GM23338 (cell line): Measurements from ENCODE around the gene FOXP1. TPM values are rescaled to one million over a fixed set of nuclear protein-coding genes. Genes with fewer than 3 reads are reported as not detected.

ENCODE experiments used
- ATAC-seq: fragments of 200-7000 bp; cut with Tn5 transposase; 3 replicates; pipeline ENCODE4 v1.9.1; 2020
- DNase-seq: peaks from one replicate; pipeline ENCODE4 v3.0.0-alpha.2; 2015; ENCODE audit warnings: low spot score
- H2AFZ ChIP-seq: fragments of 200-600 bp; sonication (generic); 2 replicates; pipeline ENCODE4 v1.8.0; 2016; ENCODE audit warnings: antibody characterized with exemption, mild to moderate bottlenecking, moderate library complexity
- H3F3A ChIP-seq: fragments of 200-600 bp; sonication (generic); replicated peaks from 2 replicates; pipeline ENCODE4 v1.8.0; 2017; ENCODE audit warnings: antibody characterized with exemption, mixed run types, low read depth
- H3K27ac ChIP-seq: fragments of 200-600 bp; sonication (generic); 2 replicates; pipeline ENCODE4 v1.6.1; 2016; ENCODE audit warnings: low read depth
- H3K27me3 ChIP-seq: fragments of 200-600 bp; sonication (generic); 2 replicates; pipeline ENCODE4 v1.8.0; 2016; ENCODE audit warnings: mild to moderate bottlenecking, mixed run types, moderate library complexity; ENCODE audit not compliant: insufficient read depth
- H3K36me3 ChIP-seq: fragments of 200-600 bp; sonication (generic); 2 replicates; pipeline ENCODE4 v1.8.0; 2016; ENCODE audit warnings: mild to moderate bottlenecking; ENCODE audit not compliant: insufficient read depth
- H3K4me1 ChIP-seq: fragments of 200-600 bp; sonication (generic); 2 replicates; pipeline ENCODE4 v1.8.0; 2016; ENCODE audit warnings: mild to moderate bottlenecking, moderate library complexity; ENCODE audit not compliant: insufficient read depth
- H3K4me2 ChIP-seq: fragments of 200-600 bp; sonication (generic); 2 replicates; pipeline ENCODE4 v1.7.1; 2017; ENCODE audit warnings: mixed run types
- H3K4me3 ChIP-seq: fragments of 200-600 bp; sonication (generic); 2 replicates; pipeline ENCODE4 v1.6.1; 2016; ENCODE audit warnings: mixed run types
- H3K79me2 ChIP-seq: fragments of 200-600 bp; sonication (generic); replicated peaks from 2 replicates; pipeline ENCODE4 v1.8.0; 2017; ENCODE audit warnings: mild to moderate bottlenecking; ENCODE audit not compliant: insufficient read depth
- H3K9me2 ChIP-seq: fragments of 200-600 bp; sonication (generic); 2 replicates; pipeline ENCODE4 v1.8.0; 2017; ENCODE audit not compliant: insufficient read depth
- H4K20me1 ChIP-seq: fragments of 200-600 bp; sonication (generic); replicated peaks from 2 replicates; pipeline ENCODE4 v1.8.0; 2017; ENCODE audit warnings: mild to moderate bottlenecking; ENCODE audit not compliant: insufficient read depth
- H3K27ac Mint-ChIP-seq: 2 replicates; pipeline ENCODE4 v1.8.0; 2020; ENCODE audit warnings: inconsistent platforms, mild to moderate bottlenecking, moderate library complexity, mixed read lengths
- H3K27me3 Mint-ChIP-seq: 3 replicates; pipeline ENCODE4 v1.8.0; 2022; ENCODE audit warnings: low read depth, mild to moderate bottlenecking, moderate library complexity, mixed read lengths, inconsistent platforms; ENCODE audit not compliant: insufficient read depth, poor library complexity
- H3K36me3 Mint-ChIP-seq: 3 replicates; pipeline ENCODE4 v1.8.0; 2021; ENCODE audit warnings: low read depth, mild to moderate bottlenecking, inconsistent platforms, moderate library complexity, mixed read lengths
- H3K4me1 Mint-ChIP-seq: 3 replicates; pipeline ENCODE4 v1.8.0; 2020; ENCODE audit warnings: mild to moderate bottlenecking, inconsistent platforms, mixed read lengths
- H3K4me3 Mint-ChIP-seq: 3 replicates; pipeline ENCODE4 v1.8.0; 2021; ENCODE audit warnings: moderate library complexity, mild to moderate bottlenecking, inconsistent platforms, mixed read lengths
- H3K9me3 Mint-ChIP-seq: 3 replicates; pipeline ENCODE4 v1.8.0; 2020; ENCODE audit warnings: moderate library complexity, mild to moderate bottlenecking, inconsistent platforms, mixed read lengths
- CREB1 ChIP-seq: fragments of 250-450 bp; sonication (Bioruptor Pico); IDR thresholded peaks from 2 replicates; pipeline ENCODE4 v1.5.0; 2020; ENCODE audit warnings: low read depth, mild to moderate bottlenecking, moderate library complexity
- EZH2 ChIP-seq: fragments of 200-600 bp; sonication (generic); IDR thresholded peaks from one replicate; pipeline ENCODE4 v1.8.0; 2017; ENCODE audit warnings: antibody characterized with exemption, mild to moderate bottlenecking, low read depth; ENCODE audit not compliant: unreplicated experiment
- EZH2phosphoT487 ChIP-seq: fragments of 200-600 bp; sonication (generic); IDR thresholded peaks from one replicate; pipeline ENCODE4 v1.8.1; 2018; ENCODE audit warnings: antibody characterized with exemption; ENCODE audit not compliant: unreplicated experiment
- JUNB ChIP-seq: IDR thresholded peaks from one replicate; pipeline ENCODE4 v1.6.1; 2016; ENCODE audit warnings: antibody characterized with exemption; ENCODE audit not compliant: unreplicated experiment
- NANOG ChIP-seq: IDR thresholded peaks from 2 replicates; pipeline ENCODE4 v1.6.1; 2016; ENCODE audit warnings: antibody characterized with exemption, borderline replicate concordance
- POLR2AphosphoS5 ChIP-seq: IDR thresholded peaks from 2 replicates; pipeline ENCODE4 v1.6.1; 2016; ENCODE audit warnings: antibody characterized with exemption, low read depth
- REST ChIP-seq: IDR thresholded peaks from one replicate; pipeline ENCODE4 v1.6.1; 2018; ENCODE audit warnings: antibody characterized with exemption; ENCODE audit not compliant: unreplicated experiment
- STAT1 ChIP-seq: IDR thresholded peaks from one replicate; pipeline ENCODE4 v1.6.1; 2016; ENCODE audit warnings: antibody characterized with exemption; ENCODE audit not compliant: unreplicated experiment
- ZNF114 ChIP-seq: fragments of 250-450 bp; sonication (Bioruptor Pico); IDR thresholded peaks from 2 replicates; pipeline ENCODE4 v1.5.0; 2020; ENCODE audit warnings: mild to moderate bottlenecking, moderate library complexity
- ZNF331 ChIP-seq: fragments of 250-450 bp; sonication (Bioruptor Pico); IDR thresholded peaks from 2 replicates; pipeline ENCODE4 v1.5.0; 2020; ENCODE audit warnings: low read depth, mild to moderate bottlenecking, moderate library complexity
- ZNF462 ChIP-seq: fragments of 250-450 bp; sonication (Bioruptor Pico); IDR thresholded peaks from 2 replicates; pipeline ENCODE4 v1.5.0; 2020; ENCODE audit warnings: mild to moderate bottlenecking, moderate library complexity
- polyA plus RNA-seq: library from polyadenylated mRNA; unstranded; fragments of >200 nt; fragmentation: Nextera tagmentation; extraction: Ambion mirVana; gene quantifications from 2 replicates; pipeline ENCODE4 v1.2.1, GENCODE V29; 2016
- total RNA-seq: library from RNA; depleted of rRNA; stranded (reverse); fragments of >200 nt; shearing (Covaris generic); gene quantifications from 2 replicates; pipeline ENCODE4 v1.2.3, GENCODE V29; 2014

The FOXP1 gene
- total and polyA plus RNA-seq, 2 experiments from 2014 or later: 32.9 to 35.5 TPM

- no peak overlapping the region for H3K4me2 ChIP-seq
- TF ChIP-seq EZH2 (no peak), POLR2AphosphoS5 (no peak), ZNF114 (CRISPR knock-in tag) (no peak), ZNF331 (CRISPR knock-in tag) (no peak), STAT1 (no peak), REST (no peak), NANOG (no peak), JUNB (no peak), CREB1 (CRISPR knock-in tag) (no peak), EZH2phosphoT487 (no peak)
- H3K9me3 Mint-ChIP-seq: no peaks in the 10 kb centered on the region; the same call in 2 of the 3 replicates
- no peak overlapping the region for H3K27ac Mint-ChIP-seq
- H2AFZ ChIP-seq: no peak overlapping the region
- no peak overlapping the region for H3K4me3 ChIP-seq
- H3K79me2 ChIP-seq: no peaks in the 10 kb centered on the region
- H3F3A ChIP-seq: no peaks in the 10 kb centered on the region
- H3K36me3 Mint-ChIP-seq: peaks cover 4% of the 10 kb centered on the region; the same call in 1 of the 3 replicates
- H3K9me2 ChIP-seq: no peaks in the 10 kb centered on the region
- H3K27me3 ChIP-seq: no peaks in the 10 kb centered on the region
- H3K4me1 Mint-ChIP-seq: peaks cover 4% of the 10 kb centered on the region; the same call in 2 of the 3 replicates
- no peak overlapping the region for H3K4me3 Mint-ChIP-seq
- DNase-seq: no peak
- peaks cover 8% of the 10 kb centered on the region for H3K27me3 Mint-ChIP-seq
- H3K27ac ChIP-seq: no peak overlapping the region
- H3K4me1 ChIP-seq: no peaks in the 10 kb centered on the region
- H4K20me1 ChIP-seq: no peaks in the 10 kb centered on the region
- H3K36me3 ChIP-seq: no peaks in the 10 kb centered on the region
- no peak for ATAC-seq
Observed at GRCh38 chr3:71094658-71095209, 488.8 kb downstream of the FOXP1 start.

- Histone ChIP-seq H3K4me3 (no peak overlapping the region), H3K36me3 (no peaks in the 10 kb centered on the region), H3K4me2 (no peak overlapping the region), H4K20me1 (no peaks in the 10 kb centered on the region; the same call in 1 of the 2 replicates), H3K27ac (no peak overlapping the region), H3K79me2 (no peaks in the 10 kb centered on the region; the same call in 1 of the 2 replicates), H2AFZ (no peak overlapping the region), H3K27me3 (no peaks in the 10 kb centered on the region), H3K4me1 (peaks cover 7% of the 10 kb centered on the region; the same call in 1 of the 2 replicates), H3F3A (no peaks in the 10 kb centered on the region), H3K9me2 (no peaks in the 10 kb centered on the region)
- ATAC-seq (no peak), DNase-seq (no peak)
- peaks cover 13% of the 10 kb centered on the region for H3K4me1 Mint-ChIP-seq
- H3K9me3 Mint-ChIP-seq: no peaks in the 10 kb centered on the region; the same call in 2 of the 3 replicates
- H3K27me3 Mint-ChIP-seq: peaks cover 8% of the 10 kb centered on the region
- no peak overlapping the region for H3K27ac Mint-ChIP-seq
- peaks cover 4% of the 10 kb centered on the region; the same call in 1 of the 3 replicates for H3K36me3 Mint-ChIP-seq
- no peak overlapping the region for H3K4me3 Mint-ChIP-seq
- TF ChIP-seq POLR2AphosphoS5 (no peak), CREB1 (CRISPR knock-in tag) (no peak), ZNF462 (no peak), JUNB (no peak), NANOG (no peak)
Observed at GRCh38 chr3:71092665-71093064, 490.9 kb downstream of the FOXP1 start.
